Sigmoid colon (tissue), 7 donors: ENCODE data around the gene PRODH. TPM values are rescaled to one million over a fixed set of nuclear protein-coding genes. Genes with fewer than 3 reads are reported as not detected.
"Not testable (repeated sequence)": the region's sequence is repeated elsewhere in the genome, so short reads cannot be mapped to it uniquely, and the experiment has no call there.

Source experiments
- DNase-seq: peaks from one replicate; pipeline ENCODE4 v3.0.0-alpha.2; 2019
- H3K27ac ChIP-seq, 4 donors: fragments of 200-600 bp; sonication (generic); one replicate each; pipeline ENCODE4 v1.5.1; 2016 to 2019; ENCODE audit warnings: mild to moderate bottlenecking in 1 of 4
- H3K27me3 ChIP-seq, 3 donors: fragments of 200-600 bp; sonication (generic); one replicate each; pipeline ENCODE4 v1.5.1; 2019; ENCODE audit warnings: mild to moderate bottlenecking in 1 of 3
- H3K36me3 ChIP-seq, 4 donors: fragments of 200-600 bp; sonication (generic); one replicate each; pipeline ENCODE4 v1.5.1; 2016 to 2019
- H3K4me1 ChIP-seq, 4 donors: fragments of 200-600 bp; sonication (generic); one replicate each; pipeline ENCODE4 v1.5.1; 2017 to 2019
- H3K4me3 ChIP-seq, 4 donors: fragments of 200-600 bp; sonication (generic); one replicate each; pipeline ENCODE4 v1.5.1; 2017 to 2019; ENCODE audit warnings: mild to moderate bottlenecking in 2 of 4, moderate library complexity in 1 of 4
- H3K9me3 ChIP-seq, 4 donors: fragments of 200-600 bp in 3 of 4; sonication (generic) in 3 of 4; one replicate each; pipeline versions ENCODE4 v1.5.1 to v1.6.1; 2013 to 2019
- EP300 ChIP-seq, 4 donors: sonication (generic); formaldehyde crosslinking; IDR thresholded peaks; one replicate each; pipeline ENCODE4 v1.6.1; 2017; ENCODE audit warnings: antibody characterized with exemption in 4 of 4
- POLR2A ChIP-seq, 2 donors: fragments of 450-650 bp; IDR thresholded peaks; one replicate each; pipeline ENCODE4 v1.6.1; 2016; ENCODE audit warnings: antibody characterized with exemption in 2 of 2, mild to moderate bottlenecking in 2 of 2, moderate library complexity in 2 of 2
- POLR2AphosphoS5 ChIP-seq, 4 donors: sonication (generic); formaldehyde crosslinking; IDR thresholded peaks; one replicate each; pipeline ENCODE4 v1.6.1; 2017; ENCODE audit warnings: antibody characterized with exemption in 4 of 4
- WGBS, 2 donors: extraction: QIAGEN DNeasy Blood & Tissue Kit; methylation state at CpG; one replicate each; pipeline ENCODE4 v1.1.7; 2013; 5-methylcytosine and 5-hydroxymethylcytosine counted together
- intact Hi-C: fragments of 100-400 bp; cut with DNase I; formaldehyde crosslinking; loops from one replicate; pipeline ENCODE4 v1.15.1; 2023
- polyA plus RNA-seq, 3 donors: library from polyadenylated mRNA; stranded (reverse); fragments of 200-250 nt; gene quantifications; one replicate each; pipeline ENCODE4 v1.2.3, GENCODE V29; 2013
- total RNA-seq, 4 donors: library from RNA; depleted of rRNA; stranded (reverse); fragments of >200 nt; gene quantifications; one replicate each; pipeline ENCODE4 v1.1.0, GENCODE V29; 2016
- TF ChIP-seq, protein P1 (sequence below), 4 experiments: fragments of 450-650 bp in 3 of 4; fragments of 200-600 bp in 1 of 4; IDR thresholded peaks; one replicate each; pipeline ENCODE4 v1.5.1; 2016 to 2019; ENCODE audit warnings: antibody characterized with exemption in 4 of 4, mild to moderate bottlenecking in 3 of 4, moderate library complexity in 2 of 4
- donor health status: healthy with polysubstance abuse.
- donor health status: Bipolar disorder and iron deficiency.
- donor health status: healthy.

Gene PRODH
- total and polyA plus RNA-seq, 7 donors: 2.5 to 4.8 (median 3.6) TPM; not detected in 2

DNA sequence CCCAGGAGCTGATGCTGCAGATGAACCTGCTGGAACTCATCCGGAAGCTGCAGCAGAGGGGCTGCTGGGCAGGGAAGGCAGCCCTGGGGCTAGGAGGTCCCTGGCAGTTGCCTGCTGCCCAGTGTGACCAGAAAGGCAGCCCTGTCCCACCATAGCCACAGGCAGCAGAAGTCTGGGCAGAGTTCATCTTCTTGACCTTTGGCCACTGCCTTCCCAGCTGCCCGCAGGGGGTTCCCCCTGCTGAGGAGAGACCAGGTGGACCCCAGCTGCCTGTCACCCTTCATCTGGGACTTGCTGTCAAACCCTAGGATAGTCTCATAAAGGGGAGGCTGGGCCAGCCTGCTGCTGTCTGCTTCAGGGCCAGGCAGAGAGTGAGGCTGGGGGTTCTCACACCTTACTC lies 24.6 kb downstream of the PRODH start:
- H3K27me3 ChIP-seq, H3K4me3 ChIP-seq, H3K4me1 ChIP-seq, DNase-seq, intact Hi-C loops, H3K27ac ChIP-seq, H3K9me3 ChIP-seq, H3K36me3 ChIP-seq: not testable (repeated sequence)
- no CpG with 5 or more reads among the region's 2 CpGs for WGBS, 2 donors

DNA sequence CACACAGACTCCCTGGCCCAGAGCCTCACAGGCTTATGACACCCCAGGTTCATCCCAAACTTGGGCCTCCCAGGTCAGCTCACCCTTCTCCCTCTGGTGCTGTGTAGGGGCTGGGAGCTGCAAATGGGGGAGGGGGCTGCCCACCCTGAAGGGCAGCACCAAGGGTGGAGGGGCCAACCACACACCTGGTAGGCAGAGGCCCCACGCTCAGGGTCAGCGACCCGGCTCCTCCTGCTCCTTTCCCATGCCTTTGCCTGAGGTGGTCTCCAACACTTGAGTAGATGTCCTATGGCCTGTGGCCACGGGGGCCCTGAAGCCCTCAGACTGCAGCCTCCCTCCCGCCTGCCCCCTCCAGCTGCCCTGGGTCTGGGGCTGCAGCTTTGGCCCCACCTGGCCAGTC lies 26.5 kb downstream of the PRODH start:
- peak; percentile 24 for DNase-seq
- TF ChIP-seq POLR2A (IDR thresholded peaks at IDR 0.05): no peak
- no peak for TF ChIP-seq POLR2AphosphoS5 (IDR thresholded peaks at IDR 0.05)
- intact Hi-C loops: no loop called here
- Histone ChIP-seq H3K36me3 (no peaks in the 10 kb centered on the region), H3K9me3 (no peaks in the 10 kb centered on the region), H3K27me3 (no peaks in the 10 kb centered on the region), H3K4me1 (no peaks in the 10 kb centered on the region), H3K4me3 (no peak overlapping the region), H3K27ac (no peak overlapping the region)
- 96 to 97% methylated on average over 3 of the region's 5 CpGs for WGBS, 2 donors

DNA sequence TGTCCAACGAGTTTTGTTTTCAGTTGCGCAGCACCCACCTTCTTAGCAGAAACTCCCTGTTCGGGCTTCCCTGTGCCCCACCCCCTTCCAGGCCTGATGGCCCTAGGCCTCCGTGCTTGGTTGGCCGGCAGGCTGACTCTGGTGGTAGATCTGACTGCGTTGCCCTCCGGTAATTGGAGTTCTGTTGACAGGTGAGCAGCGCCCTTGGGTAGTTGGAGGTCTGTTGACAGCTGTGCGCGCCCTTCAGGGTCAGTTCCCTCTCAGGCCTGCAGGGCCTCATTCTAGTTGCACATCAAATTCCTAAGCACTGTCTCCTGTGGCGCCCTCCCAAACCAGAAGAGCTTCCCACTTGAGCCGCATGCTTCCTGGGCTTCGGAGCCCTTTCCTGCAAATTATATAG lies 29.2 kb downstream of the PRODH start:
- H3K9me3 ChIP-seq: no peaks in the 10 kb centered on the region
- WGBS, 2 donors: 12 to 39% methylated on average over 7 of the region's 13 CpGs

DNA sequence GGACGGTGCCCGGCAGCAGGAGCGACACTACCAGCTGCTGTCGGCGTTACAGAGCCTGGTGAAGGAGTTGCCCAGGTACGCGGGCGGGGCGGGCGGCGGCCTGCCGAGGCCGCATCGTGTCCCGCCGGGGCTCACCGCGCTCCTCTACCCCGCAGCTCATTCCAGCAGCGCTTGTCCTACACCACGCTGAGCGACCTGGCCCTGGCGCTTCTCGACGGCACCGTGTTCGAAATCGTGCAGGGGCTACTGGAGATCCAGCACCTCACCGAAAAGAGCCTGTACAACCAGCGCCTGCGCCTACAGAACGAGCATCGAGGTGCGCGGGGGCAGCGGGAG lies 29.7 kb downstream of the PRODH start:
- H3K27ac ChIP-seq, H3K27me3 ChIP-seq, H3K4me1 ChIP-seq, H3K4me3 ChIP-seq, intact Hi-C loops, H3K9me3 ChIP-seq, DNase-seq, H3K36me3 ChIP-seq: not testable (repeated sequence)
- no CpG with 5 or more reads among the region's 36 CpGs for WGBS, 2 donors

More for the DNA sequence above, 29.2 kb downstream of the PRODH start:
- Histone ChIP-seq H3K4me3 (no peak overlapping the region), H3K36me3 (no peaks in the 10 kb centered on the region), H3K27ac (no peak overlapping the region), H3K4me1 (no peaks in the 10 kb centered on the region), H3K27me3 (no peaks in the 10 kb centered on the region)
- TF ChIP-seq POLR2AphosphoS5 (IDR thresholded peaks at IDR 0.05) (no peak), EP300 (IDR thresholded peaks at IDR 0.05) (no peak), POLR2A (IDR thresholded peaks at IDR 0.05) (no peak)
- TF ChIP-seq, protein P1, sequence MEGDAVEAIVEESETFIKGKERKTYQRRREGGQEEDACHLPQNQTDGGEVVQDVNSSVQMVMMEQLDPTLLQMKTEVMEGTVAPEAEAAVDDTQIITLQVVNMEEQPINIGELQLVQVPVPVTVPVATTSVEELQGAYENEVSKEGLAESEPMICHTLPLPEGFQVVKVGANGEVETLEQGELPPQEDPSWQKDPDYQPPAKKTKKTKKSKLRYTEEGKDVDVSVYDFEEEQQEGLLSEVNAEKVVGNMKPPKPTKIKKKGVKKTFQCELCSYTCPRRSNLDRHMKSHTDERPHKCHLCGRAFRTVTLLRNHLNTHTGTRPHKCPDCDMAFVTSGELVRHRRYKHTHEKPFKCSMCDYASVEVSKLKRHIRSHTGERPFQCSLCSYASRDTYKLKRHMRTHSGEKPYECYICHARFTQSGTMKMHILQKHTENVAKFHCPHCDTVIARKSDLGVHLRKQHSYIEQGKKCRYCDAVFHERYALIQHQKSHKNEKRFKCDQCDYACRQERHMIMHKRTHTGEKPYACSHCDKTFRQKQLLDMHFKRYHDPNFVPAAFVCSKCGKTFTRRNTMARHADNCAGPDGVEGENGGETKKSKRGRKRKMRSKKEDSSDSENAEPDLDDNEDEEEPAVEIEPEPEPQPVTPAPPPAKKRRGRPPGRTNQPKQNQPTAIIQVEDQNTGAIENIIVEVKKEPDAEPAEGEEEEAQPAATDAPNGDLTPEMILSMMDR (IDR thresholded peaks at IDR 0.05): no peak
- no peak for DNase-seq
- intact Hi-C loops: no loop called here

DNA sequence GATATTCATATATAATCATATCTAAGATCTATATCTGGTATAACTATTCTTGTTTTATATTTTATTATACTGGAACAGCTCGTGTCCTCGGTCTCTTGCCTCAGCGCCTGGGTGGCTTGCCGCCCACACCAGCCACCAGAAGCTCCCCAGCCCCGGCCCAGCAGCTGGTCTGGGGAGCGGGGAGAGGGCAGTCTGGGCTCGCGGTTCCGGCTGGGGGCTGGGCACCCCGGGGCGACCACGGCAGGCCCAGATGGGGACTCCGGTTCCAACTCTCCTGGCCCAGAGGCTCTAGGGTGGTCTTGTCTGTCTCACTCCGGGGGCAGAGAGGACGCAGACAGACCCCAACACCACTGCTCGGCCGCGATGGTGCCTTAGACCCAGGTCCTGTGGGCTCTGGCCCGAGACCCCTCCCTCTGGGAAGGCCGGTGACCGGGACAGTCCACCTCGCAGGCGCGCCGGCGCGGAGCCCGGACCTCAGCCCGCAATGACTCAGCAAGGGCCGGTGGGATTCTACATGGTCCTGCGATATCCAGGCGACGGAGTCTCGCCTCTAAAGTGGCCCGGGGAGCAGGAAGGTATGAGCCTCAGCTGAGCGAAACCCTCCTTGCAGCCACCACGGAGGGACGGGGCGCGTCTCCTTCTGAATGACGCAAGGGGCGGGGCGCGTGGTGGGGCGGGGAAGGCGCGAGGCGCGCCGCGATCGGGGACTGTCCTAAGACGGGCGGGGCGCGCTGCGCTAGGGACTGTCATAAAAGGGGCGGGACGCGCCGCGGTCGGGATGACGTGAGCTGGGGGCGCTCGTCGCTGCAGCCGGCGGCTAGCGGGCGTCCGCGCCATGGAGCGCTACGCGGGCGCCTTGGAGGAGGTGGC lies 30.3 kb downstream of the PRODH start, which contains the start of gene DGCR6:
Gene DGCR6 (plus strand): TSS at position 781 of the 870 bp plus-strand sequence. CDS start 55 bp downstream, at position 836.
- DNase-seq: no peak
- no peak within 1 kb of the TSS for H3K27ac ChIP-seq
- H3K36me3 ChIP-seq: no peaks in the 10 kb centered on the region
- TF ChIP-seq POLR2A (IDR thresholded peaks at IDR 0.05) (no peak), POLR2AphosphoS5 (IDR thresholded peaks at IDR 0.05) (no peak), EP300 (IDR thresholded peaks at IDR 0.05) (no peak)
- TF ChIP-seq, protein P1 (IDR thresholded peaks at IDR 0.05): no peak
- WGBS, 2 donors: 4 to 6% methylated on average over 7 to 10 of the region's 77 CpGs
- no peaks in the 10 kb centered on the region for H3K9me3 ChIP-seq
- no peaks in the 10 kb centered on the region for H3K27me3 ChIP-seq
- intact Hi-C loops: no loop called here
- H3K4me3 ChIP-seq: no peak within 1 kb of the TSS
- no peaks in the 10 kb centered on the region for H3K4me1 ChIP-seq

DNA sequence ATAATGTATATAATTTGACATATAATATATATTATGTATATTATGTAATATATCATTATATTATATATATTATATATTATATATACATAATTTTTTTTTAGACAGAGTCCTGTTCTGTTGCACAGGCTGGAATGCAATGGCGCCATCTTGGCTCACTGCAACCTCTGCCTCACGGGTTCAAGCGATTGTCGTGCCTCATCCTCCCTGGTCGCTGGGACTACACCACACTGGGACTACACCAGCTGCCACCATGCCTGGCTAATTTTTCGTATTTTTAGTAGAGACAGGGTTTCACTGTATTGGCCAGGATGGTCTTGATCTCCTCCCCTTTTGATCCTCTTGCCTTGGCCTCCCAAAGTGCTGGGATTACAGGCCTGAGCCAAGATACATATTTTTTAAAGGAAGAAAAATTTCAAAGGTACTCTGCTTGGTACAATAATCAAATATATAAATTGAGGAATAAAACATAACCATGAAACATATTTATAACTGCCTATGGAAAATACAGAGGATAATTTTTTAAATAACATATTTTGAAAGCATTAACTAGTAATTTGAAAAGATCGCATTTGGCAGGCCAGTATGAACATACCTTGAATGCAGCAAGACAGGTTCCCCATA lies 39.9 kb downstream of the PRODH start:
- H3K27me3 ChIP-seq, H3K27ac ChIP-seq, H3K36me3 ChIP-seq, H3K9me3 ChIP-seq, H3K4me1 ChIP-seq, H3K4me3 ChIP-seq, intact Hi-C loops: not testable (repeated sequence)
- peak; percentile 65 for DNase-seq
- 84 to 86% methylated on average over 6 of the region's 7 CpGs for WGBS, 2 donors

DNA sequence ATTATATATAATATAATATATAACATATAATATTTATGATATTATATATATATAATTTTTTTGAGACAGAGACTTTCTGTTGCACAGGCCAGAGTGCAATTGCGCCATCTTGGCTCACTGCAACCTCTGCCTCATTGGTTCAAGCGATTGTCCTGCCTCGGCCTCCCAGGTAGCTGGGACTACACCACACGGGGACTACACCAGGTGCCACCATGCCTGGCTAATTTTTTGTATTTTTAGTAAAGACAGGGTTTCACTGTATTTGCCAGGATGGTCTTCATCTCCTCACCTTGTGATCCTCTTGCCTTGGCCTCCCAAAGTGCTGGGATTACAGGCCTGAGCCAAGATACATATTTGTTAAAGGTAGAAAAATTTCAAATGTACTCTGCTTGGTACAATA lies 42.3 kb downstream of the PRODH start:
- H3K4me3 ChIP-seq, intact Hi-C loops, H3K27ac ChIP-seq, H3K27me3 ChIP-seq, H3K9me3 ChIP-seq, H3K4me1 ChIP-seq, DNase-seq, H3K36me3 ChIP-seq: not testable (repeated sequence)
- no CpG with 5 or more reads among the region's 4 CpGs for WGBS, 2 donors

DNA sequence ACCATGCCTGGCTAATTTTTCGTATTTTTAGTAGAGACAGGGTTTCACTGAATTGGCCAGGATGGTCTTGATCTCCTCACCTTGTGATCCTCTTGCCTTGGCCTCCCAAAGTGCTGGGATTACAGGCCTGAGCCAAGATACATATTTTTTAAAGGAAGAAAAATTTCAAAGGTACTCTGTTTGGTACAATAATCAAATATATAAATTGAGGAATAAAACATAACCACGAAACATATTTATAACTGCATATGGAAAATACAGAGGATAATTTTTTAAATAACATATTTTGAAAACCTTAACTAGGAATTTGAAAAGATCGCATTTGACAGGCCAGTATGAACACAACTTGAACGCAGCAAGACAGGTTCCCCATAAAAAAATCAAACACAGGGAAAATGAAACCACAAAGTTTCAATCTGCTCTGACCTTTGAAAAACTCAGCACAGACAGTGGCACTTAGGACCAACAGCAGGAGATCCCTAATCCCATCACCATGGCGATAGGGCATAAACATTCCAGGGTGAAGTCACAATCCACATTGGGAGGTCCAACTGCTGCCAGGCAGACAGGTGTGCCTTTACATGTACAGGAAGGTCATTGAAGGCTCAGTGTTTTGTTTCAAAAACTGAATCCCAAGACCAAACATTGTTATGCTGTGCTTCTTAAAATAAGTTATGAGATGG lies 45.4 kb downstream of the PRODH start:
- no CpG with 5 or more reads among the region's 5 CpGs for WGBS, 2 donors
- H3K27ac ChIP-seq, H3K9me3 ChIP-seq, H3K27me3 ChIP-seq, intact Hi-C loops, H3K4me1 ChIP-seq, DNase-seq, H3K4me3 ChIP-seq, H3K36me3 ChIP-seq: not testable (repeated sequence)
